HG03342 (cell line): ENCODE results near the gene SOS1.
A peak's percentile ranks its signal among the peaks of the same experiment; 100 is the strongest.
"Not testable (repeated sequence)": the region's sequence is repeated elsewhere in the genome, so short reads cannot be mapped to it uniquely, and the experiment has no call there.

Experiments used
- ATAC-seq: cut with Tn5 transposase; IDR thresholded peaks from one replicate; pipeline ENCODE4 v1.9.1; 2021; ENCODE audit warnings: mild to moderate bottlenecking, moderate library complexity; ENCODE audit not compliant: unreplicated experiment

Gene SOS1

GRCh38 chr2:39107724-39108273, 13.1 kb downstream of the SOS1 start:
- ATAC-seq: no peak

- ATAC-seq: no peak
These were observed 13.7 kb downstream of the SOS1 start for GRCh38 chr2:39107156-39107555.

GRCh38 chr2:39099870-39100728, 20.8 kb downstream of the SOS1 start:
- peak; percentile 78 for ATAC-seq

- ATAC-seq: no peak
These were observed 21.5 kb downstream of the SOS1 start for GRCh38 chr2:39099310-39099869.

- ATAC-seq: no peak
These were observed 25.2 kb downstream of the SOS1 start for GRCh38 chr2:39095624-39096023.

GRCh38 chr2:39094717-39095363, 26.0 kb downstream of the SOS1 start:
- ATAC-seq: peak; percentile 79

GRCh38 chr2:39093218-39093898, 27.5 kb downstream of the SOS1 start:
- peak; percentile 52 for ATAC-seq

- ATAC-seq: no peak
These were observed 29.3 kb downstream of the SOS1 start for GRCh38 chr2:39091543-39091942.

- no peak for ATAC-seq
These were observed 29.8 kb downstream of the SOS1 start for GRCh38 chr2:39091063-39091462.

- no peak for ATAC-seq
These were observed 40.7 kb downstream of the SOS1 start for GRCh38 chr2:39080152-39080551.

GRCh38 chr2:39069890-39070465, 50.9 kb downstream of the SOS1 start:
- ATAC-seq: no peak

- ATAC-seq: no peak
These were observed 51.7 kb downstream of the SOS1 start for GRCh38 chr2:39069136-39069515.

- no peak for ATAC-seq
These were observed 52.3 kb downstream of the SOS1 start for GRCh38 chr2:39068299-39069135.

- no peak for ATAC-seq
These were observed 55.2 kb downstream of the SOS1 start for GRCh38 chr2:39065616-39066015.

- ATAC-seq: no peak
These were observed 58.5 kb downstream of the SOS1 start for GRCh38 chr2:39062320-39062719.

- ATAC-seq: no peak
These were observed 59.6 kb downstream of the SOS1 start for GRCh38 chr2:39061280-39061679.

GRCh38 chr2:39059366-39059952, 61.4 kb downstream of the SOS1 start:
- ATAC-seq: no peak

- no peak for ATAC-seq
These were observed 62.8 kb downstream of the SOS1 start for GRCh38 chr2:39058101-39058500.

- ATAC-seq: not testable (repeated sequence)
These were observed 68.2 kb downstream of the SOS1 start for GRCh38 chr2:39052665-39053064.

GRCh38 chr2:39050109-39050508, 70.7 kb downstream of the SOS1 start:
- ATAC-seq: no peak
